Mononuclear cell (primary cell): ENCODE measurements around the gene KRTAP29-1. TPM values are rescaled to one million over a fixed set of nuclear protein-coding genes. Genes with fewer than 3 reads are reported as not detected.

Source experiments
- H3K27me3 ChIP-seq: 2 replicates; pipeline ENCODE4 v1.6.0; 2011; ENCODE audit warnings: low read length, control low read depth; ENCODE audit not compliant: insufficient read depth
- H3K4me1 ChIP-seq: 2 replicates; pipeline ENCODE4 v1.5.1; 2011; ENCODE audit warnings: mild to moderate bottlenecking, low read length, control low read depth; ENCODE audit not compliant: insufficient read depth
- H3K4me3 ChIP-seq: 2 replicates; pipeline ENCODE4 v1.5.1; 2011; ENCODE audit warnings: mild to moderate bottlenecking, low read length, moderate library complexity
- H3K9me3 ChIP-seq: 2 replicates; pipeline ENCODE4 v1.5.1; 2011; ENCODE audit warnings: low read depth, mild to moderate bottlenecking, control low read depth, low read length
- total RNA-seq: library from RNA; depleted of rRNA; stranded (reverse); fragments of >200 nt; gene quantifications from one replicate; pipeline ENCODE4 v1.2.3, GENCODE V29; 2012

Gene KRTAP29-1
- total RNA-seq, 1 donor: not detected

DNA sequence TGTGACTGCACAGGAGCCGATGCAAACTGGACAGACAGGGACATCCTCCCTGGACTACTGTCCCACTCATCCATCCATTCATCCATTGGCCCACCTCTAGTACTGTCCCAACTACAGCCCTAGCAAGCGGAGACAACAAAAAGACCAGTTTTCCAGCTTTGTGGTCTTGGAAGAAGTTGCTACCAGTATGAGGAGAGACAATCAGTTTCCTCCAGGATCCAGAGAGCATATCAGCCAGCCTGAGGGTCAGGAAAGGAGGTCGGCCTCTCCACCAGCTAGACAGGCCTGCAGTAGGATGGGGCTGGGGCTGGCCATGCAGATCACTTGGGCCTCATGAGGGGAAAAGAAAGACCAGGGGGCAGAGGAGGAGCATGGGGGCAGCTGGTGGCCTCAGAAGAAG is 31.2 kb upstream of the KRTAP29-1 start:
- Histone ChIP-seq H3K4me1 (peaks cover 11% of the 10 kb centered on the region), H3K27me3 (no peaks in the 10 kb centered on the region), H3K9me3 (no peaks in the 10 kb centered on the region), H3K4me3 (no peak overlapping the region)

- Histone ChIP-seq H3K4me1 (peaks cover 8% of the 10 kb centered on the region), H3K9me3 (no peaks in the 10 kb centered on the region), H3K4me3 (no peak overlapping the region), H3K27me3 (no peaks in the 10 kb centered on the region)
Observed at GRCh38 chr17:41333098-41333497, 30.4 kb upstream of the KRTAP29-1 start.

DNA sequence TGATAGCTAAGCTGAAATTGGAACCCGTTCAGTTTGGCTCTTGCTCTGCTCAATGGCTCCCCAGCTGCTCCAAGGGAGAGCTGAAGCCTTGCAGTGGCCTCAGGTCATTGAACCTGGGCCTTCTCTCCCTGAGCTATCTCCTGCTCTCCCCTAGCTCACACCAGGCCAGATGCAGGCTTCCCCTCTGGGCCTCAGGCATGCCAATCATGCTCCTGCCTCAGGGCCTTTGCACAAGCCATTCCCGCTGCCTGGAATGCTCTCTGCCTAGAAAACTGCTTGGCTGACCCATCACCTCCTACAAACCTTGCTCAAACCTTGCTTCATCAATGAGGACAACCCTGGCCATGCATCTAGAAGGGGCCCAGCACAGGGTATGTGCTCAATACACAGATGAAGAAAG is 29.6 kb upstream of the KRTAP29-1 start:
- no peaks in the 10 kb centered on the region for H3K9me3 ChIP-seq
- H3K27me3 ChIP-seq: no peaks in the 10 kb centered on the region
- peaks cover 8% of the 10 kb centered on the region for H3K4me1 ChIP-seq
- no peak overlapping the region for H3K4me3 ChIP-seq

DNA sequence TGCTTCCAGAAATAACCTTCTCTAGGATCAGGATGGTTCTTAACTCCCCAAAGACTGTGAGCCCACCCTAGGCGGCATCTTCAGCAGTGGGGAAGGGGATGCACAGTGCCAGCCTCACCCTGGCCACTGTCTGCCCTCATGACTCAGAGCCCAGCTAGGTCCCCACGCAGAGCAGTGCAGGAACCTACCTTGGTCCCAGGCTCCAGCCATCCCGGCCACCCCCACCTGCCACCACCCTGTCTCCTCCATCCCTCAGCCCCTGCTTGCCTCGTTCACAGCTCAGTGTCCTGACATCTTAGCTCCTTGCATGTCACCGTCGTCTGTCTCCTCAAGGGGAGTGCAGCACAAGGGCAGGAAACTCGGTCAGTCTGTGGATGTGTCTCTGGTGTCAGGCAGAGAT is 29.0 kb upstream of the KRTAP29-1 start:
- Histone ChIP-seq H3K4me1 (peaks cover 12% of the 10 kb centered on the region), H3K27me3 (no peaks in the 10 kb centered on the region), H3K9me3 (no peaks in the 10 kb centered on the region), H3K4me3 (no peak overlapping the region)

- Histone ChIP-seq H3K4me1 (peaks cover 6% of the 10 kb centered on the region), H3K27me3 (no peaks in the 10 kb centered on the region), H3K4me3 (no peak overlapping the region), H3K9me3 (no peaks in the 10 kb centered on the region)
Observed at GRCh38 chr17:41329279-41329948, 26.8 kb upstream of the KRTAP29-1 start.

DNA sequence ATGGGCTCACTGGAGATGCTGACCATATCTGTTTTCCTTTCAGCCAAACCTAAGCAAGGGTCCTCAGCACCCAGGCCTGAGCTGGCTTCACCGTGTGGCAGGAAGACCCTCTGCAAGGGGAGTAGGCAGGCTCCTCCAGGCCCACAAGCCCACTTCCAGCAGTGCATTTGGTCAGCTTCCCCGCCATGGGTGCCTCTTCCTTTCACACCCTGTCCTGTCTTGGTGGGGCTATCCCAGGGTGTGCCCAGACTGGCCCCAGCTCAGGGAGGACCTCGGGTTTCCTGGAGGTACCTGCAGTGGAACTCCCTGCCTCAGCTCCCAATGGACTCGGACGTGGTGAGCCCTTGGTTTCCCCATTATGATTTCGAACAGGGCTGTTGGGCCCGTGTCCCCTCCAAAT is 25.6 kb upstream of the KRTAP29-1 start:
- Histone ChIP-seq H3K4me3 (no peak overlapping the region), H3K4me1 (peaks cover 6% of the 10 kb centered on the region), H3K27me3 (no peaks in the 10 kb centered on the region), H3K9me3 (no peaks in the 10 kb centered on the region)

DNA sequence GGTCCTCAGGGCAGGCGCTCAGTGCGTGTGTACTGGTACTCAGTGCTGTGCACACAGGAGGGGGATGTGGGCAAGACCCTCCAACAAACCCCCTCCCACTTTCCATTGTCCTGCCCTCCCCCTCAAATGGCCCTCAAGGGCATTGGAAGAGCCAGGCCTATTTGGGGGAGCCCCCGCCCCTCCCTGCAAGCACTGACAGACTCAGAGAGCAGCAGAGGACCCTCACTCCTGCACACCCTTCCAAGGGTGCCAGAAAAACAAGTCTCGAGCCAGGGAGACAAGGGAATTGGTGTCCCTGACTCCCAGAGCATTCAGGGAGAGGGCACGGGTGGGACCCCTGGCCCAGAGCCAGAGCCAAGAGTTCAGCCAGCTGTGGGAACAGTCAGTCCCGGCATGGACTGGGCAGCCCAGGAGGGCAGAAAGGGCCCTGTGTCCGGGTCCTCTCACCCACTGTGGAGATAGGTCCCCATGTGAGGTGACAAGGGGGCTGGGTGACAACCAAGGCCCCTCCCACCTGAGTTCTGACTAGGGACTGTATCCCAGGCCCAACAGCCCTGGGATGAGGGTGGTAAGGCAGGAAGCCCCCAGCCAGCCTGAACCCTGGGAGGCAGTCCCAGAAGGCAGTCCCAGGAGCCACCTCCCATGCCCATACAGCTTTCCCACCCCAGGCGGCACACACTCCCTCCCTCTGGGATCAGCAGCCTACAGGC is 24.9 kb upstream of the KRTAP29-1 start:
- H3K4me3 ChIP-seq: no peak overlapping the region
- no peaks in the 10 kb centered on the region for H3K9me3 ChIP-seq
- no peaks in the 10 kb centered on the region for H3K27me3 ChIP-seq
- peaks cover 9% of the 10 kb centered on the region for H3K4me1 ChIP-seq

- Histone ChIP-seq H3K4me3 (no peak overlapping the region), H3K9me3 (no peaks in the 10 kb centered on the region), H3K4me1 (peaks cover 14% of the 10 kb centered on the region), H3K27me3 (no peaks in the 10 kb centered on the region)
Observed at GRCh38 chr17:41326173-41327145, 23.8 kb upstream of the KRTAP29-1 start.

GRCh38 chr17:41325611-41326010 is 23.0 kb upstream of the KRTAP29-1 start:
- Histone ChIP-seq H3K4me1 (peaks cover 14% of the 10 kb centered on the region), H3K27me3 (no peaks in the 10 kb centered on the region), H3K4me3 (no peak overlapping the region), H3K9me3 (no peaks in the 10 kb centered on the region)

- Histone ChIP-seq H3K27me3 (no peaks in the 10 kb centered on the region), H3K4me1 (peaks cover 14% of the 10 kb centered on the region), H3K9me3 (no peaks in the 10 kb centered on the region), H3K4me3 (no peak overlapping the region)
Observed at GRCh38 chr17:41325126-41325525, 22.5 kb upstream of the KRTAP29-1 start.

DNA sequence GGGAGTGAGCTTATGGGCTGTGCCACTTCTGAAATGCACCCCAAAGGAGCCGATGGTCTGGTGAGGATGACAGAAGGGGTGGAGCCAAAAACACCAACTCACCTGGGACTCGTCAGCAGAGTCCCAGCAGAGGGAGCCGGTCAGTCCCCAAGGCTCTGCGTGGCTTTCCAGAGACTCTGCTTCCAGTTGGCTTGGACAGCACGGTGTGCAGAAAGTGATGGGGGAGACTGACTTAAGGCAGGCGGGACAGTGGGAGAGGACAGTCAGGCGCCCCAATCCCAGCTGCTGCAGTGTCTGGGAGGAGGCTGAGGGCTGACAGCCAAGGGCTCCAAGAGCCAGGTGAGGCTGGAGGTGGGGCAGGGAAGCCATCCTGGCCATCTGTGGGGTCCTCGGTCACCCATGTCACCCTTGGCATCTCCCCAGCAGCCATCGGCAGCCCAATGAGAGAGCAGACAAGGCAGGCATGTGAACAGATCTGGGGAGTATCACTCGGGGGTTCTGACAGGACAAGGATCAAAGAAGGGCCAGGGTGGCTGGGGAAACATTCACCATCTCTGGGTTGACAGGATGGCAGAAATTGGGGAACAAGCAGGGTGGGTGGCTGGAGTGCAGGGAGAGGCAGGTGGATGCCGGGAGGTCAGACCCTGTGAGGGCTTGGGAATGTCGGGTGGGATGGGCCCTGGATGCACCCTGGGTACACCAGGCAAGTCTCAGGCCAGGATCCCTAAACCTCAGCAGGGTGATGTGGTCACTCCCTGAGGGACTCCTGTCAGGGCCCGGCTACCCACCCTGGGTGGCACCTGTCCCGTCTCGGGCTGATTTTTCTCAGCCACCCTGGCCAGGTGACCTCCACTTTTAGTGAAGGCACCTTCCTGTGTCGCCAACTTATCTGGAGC is 21.8 kb upstream of the KRTAP29-1 start:
- peaks cover 14% of the 10 kb centered on the region for H3K4me1 ChIP-seq
- H3K9me3 ChIP-seq: no peaks in the 10 kb centered on the region
- no peak overlapping the region for H3K4me3 ChIP-seq
- H3K27me3 ChIP-seq: no peaks in the 10 kb centered on the region

DNA sequence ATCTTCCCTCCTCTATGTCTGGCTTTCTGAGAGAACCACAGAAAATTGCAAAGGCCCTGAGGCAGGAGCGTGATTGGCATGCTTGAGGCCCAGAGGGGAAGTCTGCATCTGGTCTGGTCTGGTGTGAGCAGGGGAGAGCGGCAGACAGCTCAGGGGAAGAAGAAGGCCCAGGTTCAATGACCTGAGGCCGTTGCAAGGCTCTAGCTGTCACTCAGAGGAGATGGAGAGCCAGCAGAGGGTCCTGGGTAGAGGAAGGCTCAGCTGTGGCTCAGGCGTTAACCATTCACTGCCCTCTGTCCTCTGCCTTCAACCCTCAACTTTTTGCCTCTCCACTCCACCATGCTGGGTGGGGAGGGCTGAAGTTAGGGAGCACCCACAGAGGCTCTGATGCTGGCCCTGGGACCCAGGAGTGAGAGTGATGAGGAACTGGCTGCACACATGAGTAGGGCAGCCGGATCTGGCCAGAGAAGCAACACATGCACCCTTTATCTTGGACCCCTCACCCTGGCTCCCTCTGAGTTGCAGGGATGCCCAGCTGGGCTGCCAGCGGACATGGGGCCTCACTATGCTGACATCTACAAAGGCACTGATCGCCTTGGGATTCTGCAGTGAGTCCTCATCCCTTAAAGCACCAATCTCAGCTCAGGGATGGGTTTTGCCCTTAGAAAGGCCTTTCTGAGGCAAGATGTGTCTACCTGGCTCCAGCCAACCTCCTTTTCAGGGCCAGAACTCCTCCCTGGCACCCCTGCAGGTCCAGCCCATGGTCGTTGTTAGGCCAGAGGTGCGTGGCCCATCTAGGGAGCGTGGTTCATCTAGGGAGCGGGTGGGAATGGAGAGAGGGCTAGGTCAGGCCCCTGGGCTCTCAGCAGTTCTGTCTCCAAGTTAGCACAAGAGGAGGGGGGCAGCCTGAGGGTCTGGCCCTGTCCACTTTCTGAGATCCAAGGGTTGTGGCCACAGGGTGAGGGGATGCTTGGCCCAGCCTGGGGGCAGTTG is 20.5 kb upstream of the KRTAP29-1 start:
- no peak overlapping the region for H3K4me3 ChIP-seq
- no peaks in the 10 kb centered on the region for H3K9me3 ChIP-seq
- no peaks in the 10 kb centered on the region for H3K27me3 ChIP-seq
- peaks cover 14% of the 10 kb centered on the region for H3K4me1 ChIP-seq

DNA sequence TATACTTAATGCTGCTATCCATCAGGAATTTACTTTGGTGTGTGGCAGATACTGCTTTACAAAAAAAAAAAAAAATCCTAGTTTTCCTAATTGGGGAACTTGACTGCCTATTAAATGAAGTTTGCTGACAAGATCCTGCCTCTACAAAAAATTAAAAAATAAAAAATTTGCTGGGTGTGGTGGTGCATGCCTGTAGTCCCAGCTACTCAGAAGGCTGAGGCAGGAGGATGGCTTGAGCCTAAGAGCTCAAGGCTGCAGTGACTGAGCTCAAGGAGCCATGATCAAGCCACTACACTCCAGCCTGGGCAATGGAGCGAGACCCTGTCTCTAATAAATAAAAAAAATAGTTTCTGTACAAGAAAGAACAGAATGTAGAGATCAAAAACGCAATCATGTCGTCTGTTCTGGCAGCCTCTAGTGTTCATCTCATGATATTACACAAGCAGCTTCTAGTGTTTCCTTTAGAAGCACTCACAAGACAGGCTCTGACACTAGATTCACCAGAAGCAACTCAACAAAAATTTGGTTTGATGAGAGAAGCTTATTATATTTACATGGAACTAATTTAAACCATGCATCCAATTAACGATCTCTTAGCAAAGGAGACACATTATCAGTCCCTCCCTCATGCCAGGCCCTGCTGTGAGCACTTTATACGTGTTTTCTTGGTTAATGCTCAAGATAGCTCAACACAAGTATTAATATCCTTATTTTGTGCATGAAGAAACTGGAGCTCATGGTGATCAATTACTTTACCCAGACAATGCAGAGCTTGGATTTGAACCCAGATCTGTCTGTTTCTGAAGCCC is 19.6 kb upstream of the KRTAP29-1 start:
- Histone ChIP-seq H3K4me3 (no peak overlapping the region), H3K9me3 (no peaks in the 10 kb centered on the region), H3K27me3 (no peaks in the 10 kb centered on the region), H3K4me1 (peaks cover 14% of the 10 kb centered on the region)
